NCI-H2171 (cell line): ENCODE measurements around the gene SEMA3A.
"Not testable (repeated sequence)": the region's sequence is repeated elsewhere in the genome, so short reads cannot be mapped to it uniquely, and the experiment has no call there.

ENCODE experiments used
- DNase-seq: peaks from one replicate; lab custom pipeline; 2025; lab: John Stamatoyannopoulos, UW

SEMA3A gene

DNA sequence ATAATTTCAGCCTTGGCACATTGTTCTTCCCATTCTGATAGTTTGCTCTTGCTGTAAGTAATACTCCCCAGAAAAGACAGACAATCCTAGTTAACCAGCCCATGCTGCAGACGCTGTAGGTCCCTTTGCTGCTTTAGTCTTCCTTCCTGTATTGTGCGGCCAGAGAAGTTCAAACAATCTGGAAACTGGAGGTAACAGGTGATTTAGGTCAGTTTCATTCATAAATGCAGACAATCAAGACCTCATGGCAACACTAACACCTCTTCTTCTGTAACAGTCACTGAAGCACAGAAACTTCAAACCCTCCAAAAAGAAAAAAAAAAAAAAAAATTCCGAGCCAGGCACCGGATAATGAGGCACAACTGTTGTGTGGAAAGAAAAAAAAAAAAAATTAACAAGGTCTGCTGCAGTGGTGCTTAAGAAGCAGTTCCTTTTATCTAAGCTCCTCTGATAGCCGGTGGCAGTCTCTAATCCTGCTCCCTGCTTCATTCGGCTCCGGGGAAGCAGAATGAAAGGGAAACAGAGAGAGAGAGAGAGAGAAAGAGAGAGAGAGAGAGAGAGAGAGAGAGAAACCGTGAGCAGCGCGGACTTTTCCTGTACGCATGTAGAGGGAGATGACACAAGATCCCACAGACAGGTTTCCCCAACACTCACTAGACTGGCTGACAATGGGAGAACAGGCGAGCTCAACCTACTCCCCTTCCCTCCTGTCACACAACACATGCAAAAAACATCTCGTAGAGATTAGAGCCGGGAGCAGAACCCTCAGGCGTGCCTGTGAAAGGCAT lies at the start of gene SEMA3A:
Gene SEMA3A (minus strand): TSS at position 306 of the 788 bp plus-strand sequence. CDS start 203 bp downstream, at position 103.
- DNase-seq, result peak; percentile 62

DNA sequence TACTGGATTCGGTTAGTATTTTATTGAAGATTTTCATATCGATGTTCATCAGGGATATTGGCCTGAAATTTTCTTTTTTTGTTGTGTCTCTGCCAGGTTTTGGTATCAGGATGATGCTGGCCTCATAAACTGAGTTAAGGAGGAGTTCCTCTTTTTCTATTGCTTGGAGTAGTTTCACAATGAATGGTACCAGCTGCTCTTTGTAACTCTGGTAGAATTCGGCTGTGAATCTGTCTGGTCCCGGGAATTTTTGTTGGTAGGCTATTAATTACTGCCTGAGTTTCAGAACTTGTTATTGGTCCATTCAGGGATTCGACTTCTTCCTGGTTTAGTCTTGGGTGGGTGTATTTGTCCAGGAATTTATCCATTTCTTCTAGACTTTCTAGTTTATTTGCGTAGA lies 48.4 kb upstream of the SEMA3A start:
- not testable (repeated sequence) for DNase-seq

DNA sequence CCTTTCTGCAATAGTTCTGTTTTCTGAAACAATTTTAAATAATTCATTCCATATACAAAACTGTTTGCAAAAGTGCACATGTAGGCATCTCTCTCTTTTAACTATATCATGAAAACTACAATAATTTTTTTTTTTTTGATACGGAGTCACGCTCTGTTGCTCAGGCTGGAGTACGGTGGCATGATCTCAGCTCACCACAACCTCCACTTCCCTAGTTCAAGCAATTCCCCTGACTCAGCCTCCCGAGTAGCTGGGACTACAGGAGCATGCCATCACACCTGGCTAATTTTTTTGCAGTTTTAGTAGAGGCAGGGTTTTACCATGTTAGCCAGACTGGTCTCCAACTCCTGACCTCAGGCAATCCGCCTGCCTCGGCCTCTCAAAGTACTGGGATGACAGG lies 44.0 kb upstream of the SEMA3A start:
- no peak for DNase-seq

DNA sequence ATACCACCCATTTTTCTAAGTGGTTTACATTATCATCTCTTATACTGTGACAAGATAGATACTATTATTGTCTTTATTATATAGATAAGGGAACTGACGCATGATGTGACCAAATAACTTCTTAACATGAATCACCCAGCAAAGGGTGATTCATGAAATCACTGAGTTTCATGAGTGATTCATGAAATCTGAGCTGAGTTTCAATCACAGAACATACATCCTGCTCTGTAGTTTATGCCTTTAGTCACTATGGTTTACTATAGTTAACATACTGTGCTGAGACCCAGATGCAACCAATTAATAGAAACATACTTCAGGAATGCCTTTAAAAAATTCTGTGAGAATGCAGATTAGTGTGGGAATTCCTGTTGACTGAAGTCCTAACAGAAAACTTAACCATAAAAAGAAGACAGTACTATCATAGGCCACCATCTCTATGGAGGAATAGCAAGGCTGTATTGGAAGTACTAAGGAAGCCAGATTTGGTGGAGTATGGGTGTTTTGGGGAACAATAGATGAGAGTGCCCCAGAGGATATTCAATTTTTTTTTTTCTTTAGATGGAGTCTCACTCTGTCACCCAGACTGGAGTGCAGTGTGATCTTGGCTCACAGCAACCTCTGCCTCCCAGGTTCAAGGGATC lies 43.1 kb upstream of the SEMA3A start:
- DNase-seq, result no peak

DNA sequence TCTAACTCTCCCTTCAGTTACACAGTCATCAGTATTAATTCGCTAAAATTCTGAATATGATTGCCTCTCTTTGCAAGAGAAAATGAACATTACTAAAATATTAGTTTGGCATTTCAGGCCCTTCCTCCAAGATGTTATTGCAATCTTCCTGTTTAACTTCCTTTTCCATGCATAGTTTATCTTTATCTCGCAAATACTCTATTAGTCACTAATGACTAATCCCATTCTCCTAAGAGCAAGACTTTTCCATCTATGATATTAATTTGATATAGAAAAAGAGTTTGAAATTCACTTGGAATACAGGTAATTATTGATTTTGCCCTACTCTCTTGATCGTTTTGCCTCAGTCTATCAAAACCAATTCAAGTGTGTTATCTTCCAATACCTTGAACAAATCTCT lies 41.8 kb upstream of the SEMA3A start:
- no peak for DNase-seq

DNA sequence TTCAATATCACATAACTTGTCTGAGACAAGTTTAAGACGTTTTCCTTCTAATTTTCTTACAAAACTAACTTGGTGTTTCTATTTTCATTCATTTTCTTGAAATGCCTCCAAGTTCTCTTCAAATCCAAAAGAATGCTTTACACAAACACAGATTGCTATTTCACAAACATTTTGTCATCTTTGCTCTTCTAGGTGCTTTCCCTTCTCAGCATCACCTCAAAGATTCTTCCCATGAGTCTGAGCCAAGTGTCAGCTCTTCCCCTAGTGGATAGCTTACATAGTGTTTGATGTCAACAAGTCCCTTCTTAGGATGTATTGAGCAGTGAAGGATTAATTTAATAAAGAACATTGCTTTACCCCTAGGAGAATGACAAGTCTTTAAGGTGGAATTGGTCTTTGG lies 38.1 kb upstream of the SEMA3A start:
- DNase-seq, result no peak

DNA sequence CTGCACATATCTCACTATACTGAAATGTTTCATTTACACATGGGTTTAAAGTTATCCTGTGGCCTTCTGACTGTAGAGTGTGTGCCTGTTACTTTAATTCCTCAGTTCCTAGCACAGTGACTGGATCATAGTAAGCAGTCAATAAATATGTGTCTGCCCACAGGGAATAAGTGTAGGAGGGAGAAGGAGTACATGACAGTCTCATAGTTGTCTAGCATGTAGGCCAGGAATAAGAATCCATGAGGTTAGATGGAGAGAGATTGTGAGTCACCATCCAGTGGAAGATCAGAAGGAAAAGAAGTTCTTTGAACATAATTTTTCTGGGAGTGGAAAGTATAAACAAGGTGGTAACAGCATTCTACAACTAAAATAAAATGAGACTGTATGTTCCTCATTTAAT lies 36.6 kb upstream of the SEMA3A start:
- DNase-seq, result no peak

DNA sequence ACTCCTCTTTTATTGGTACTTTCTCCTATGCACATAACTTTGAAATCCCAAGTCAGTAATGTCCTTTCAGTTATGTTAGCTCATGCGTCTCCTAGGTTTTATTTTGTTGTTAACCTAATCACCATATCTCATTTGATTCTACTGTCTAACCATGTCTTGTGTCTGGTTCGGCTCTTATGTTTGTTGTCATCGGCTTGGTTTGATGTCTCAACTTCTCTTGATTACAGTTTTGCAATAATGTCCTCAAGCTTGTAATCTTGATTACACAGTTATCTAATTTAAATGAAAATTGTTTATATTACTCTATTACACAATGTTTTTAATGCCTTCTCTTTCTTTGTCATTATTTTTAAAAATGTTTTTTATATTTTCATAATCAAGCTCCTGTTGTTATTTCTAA lies 35.9 kb upstream of the SEMA3A start:
- DNase-seq, result no peak

DNA sequence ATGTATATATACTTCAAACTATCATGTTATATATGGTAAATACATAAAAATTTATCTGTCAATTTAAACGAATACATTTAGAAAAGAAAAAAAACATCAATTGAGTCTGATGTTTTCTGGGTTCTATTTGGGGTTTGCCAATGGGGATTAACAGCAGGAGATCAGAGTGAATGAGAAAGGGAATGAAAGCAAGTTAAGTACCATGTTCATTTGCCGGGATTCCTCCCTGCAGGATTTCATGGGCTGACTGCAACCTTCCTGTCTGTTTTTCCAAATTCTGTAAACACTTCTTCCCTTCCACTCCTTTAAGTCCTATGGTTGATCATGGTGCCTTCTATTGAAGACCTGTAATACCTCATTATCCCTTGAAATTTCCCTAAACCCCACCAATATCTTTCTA lies 33.9 kb upstream of the SEMA3A start:
- DNase-seq, result no peak

DNA sequence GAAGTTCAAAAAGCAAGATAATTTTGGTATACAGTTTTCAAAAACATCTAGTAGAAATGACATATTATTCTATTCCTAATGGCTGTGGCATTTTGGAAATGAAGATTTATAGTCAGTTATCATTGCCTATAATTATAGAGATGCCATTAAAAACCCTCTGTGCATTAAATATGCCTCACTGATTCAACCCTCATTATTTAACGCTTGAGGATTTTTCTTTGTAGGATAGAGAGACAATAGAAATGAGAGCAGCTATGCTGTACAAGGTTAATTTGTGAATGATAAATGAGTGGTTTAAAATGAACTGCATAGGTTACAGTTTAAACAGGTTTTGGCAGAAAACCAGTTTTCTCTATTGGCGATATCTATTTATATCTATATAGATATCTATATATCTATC lies 32.2 kb upstream of the SEMA3A start:
- DNase-seq, result no peak

DNA sequence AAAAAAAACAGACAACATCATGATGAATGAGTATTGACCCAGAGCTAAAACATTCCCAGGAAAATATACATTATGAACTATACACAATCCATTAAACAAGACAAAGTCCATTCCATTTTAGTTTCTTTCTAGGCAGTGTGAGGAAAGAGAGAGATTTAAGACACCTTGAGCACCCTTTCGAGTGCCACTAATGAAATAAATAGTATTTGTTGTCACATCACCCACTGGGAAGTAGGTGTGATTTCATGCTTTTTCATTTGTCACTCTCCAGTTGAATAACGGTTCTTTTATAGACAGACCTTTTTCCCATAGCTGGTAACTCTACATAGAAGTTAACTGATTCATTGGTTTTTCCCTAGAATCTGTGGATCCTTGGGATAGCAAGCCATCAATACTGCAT lies 29.9 kb upstream of the SEMA3A start:
- DNase-seq, result no peak

DNA sequence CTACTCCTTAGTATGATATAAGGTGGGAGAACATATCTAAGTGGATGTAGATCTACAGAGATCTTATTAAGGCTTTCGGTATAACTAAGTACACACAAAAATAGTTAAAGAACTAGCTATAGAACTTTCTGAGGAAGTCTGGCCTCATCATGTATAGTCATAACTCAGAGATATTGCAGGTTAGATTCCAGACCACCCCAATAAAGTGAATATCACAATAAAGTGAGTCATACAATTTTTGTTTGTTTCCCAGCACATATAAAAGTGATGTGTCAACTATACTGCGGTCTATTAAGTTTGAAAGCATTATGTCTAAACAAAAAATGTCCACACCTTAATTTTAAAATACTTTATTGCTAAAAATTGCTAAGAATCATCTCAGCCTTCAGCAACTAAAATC lies 24.7 kb upstream of the SEMA3A start:
- DNase-seq, result no peak

DNA sequence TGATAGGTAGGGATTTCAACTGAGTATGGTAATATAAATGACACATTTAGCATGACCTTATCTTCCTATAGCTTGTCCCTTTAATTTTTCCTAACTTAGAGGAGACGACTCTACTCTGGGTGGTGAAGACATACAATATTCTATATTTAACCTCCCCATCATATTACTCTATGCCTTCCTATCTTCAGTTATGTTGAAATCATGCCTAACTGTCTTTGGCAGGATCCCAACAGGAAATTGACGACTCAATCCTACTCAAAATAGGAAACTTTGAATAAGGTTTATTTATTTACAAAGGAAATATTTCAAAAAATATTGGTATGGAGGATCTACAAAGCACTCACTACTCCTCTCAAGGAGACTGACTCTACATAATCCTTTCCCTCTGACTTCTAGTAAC lies 24.1 kb upstream of the SEMA3A start:
- DNase-seq, result no peak

DNA sequence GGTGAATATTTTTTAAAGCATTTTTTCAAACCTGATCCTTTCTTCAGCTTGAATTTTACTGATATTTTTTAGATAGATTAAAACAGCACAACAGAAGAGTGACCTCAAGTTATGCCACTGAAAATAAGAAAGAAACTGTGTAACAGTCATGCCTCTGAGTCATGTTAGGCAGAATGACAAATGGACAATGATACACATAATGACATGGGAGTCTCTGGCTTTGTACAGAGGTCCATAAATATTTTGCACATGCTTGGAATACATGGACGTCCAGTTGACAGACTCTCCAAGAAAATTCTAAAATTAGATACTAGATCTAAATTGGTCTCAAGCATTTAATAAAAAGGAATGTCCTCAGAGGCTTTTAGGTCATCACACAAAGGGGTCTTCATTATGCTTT lies 21.9 kb upstream of the SEMA3A start:
- no peak for DNase-seq

DNA sequence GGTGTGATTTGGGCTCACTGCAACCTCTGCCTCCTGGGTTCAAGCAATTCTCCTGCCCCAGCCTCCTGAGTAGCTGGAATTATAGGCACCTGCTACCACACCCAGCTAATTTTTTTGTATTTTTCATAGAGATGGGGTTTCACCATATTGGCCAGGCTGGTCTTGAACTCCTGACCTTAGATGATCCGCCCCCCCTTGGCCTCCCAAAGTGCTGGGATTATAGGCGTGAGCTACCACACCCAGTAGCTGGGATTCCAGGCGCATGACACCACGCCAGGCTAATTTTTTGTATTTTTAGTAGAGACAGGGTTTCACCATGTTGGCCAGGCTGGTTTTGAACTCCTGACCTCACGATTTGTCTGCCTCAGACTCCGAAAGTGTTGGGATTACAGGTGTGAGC lies 20.2 kb upstream of the SEMA3A start:
- not testable (repeated sequence) for DNase-seq

DNA sequence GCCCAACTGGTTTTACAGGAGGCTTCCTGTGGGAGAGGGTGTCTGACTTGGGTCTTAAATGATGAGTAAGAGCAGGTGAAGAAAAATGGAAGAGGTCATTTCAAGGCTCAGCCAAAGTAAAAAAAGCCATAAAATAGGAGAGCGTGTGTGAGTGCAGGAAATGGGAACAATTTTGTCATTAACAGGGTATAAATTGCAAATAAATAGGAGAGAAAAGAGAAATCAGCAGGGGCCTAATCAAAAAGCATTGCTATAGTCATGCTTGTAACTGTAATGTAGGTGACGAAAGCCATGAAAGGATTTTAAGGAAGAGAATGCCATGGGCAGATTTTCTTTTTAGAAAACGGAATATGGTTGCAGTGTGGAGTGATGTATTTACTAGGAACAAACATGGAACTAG lies 15.7 kb upstream of the SEMA3A start:
- no peak for DNase-seq

DNA sequence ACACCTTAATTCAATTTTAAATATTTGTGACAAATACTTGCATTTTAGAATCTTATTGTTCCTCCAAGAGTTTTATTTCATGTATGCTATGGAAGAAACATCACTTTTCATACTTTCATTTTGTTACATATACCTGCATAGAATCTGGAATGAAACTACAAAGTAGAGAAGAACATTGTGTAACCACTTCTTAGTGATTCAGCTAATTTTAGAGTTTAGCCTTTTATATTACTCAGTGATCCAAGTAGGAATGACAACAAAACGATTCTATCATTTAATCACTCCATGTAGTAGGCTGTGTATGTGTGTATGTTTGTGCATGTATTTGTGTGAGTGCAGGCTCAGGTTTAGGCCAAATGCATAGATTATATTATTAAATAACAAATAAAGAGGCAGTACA lies 14.4 kb upstream of the SEMA3A start:
- no peak for DNase-seq

DNA sequence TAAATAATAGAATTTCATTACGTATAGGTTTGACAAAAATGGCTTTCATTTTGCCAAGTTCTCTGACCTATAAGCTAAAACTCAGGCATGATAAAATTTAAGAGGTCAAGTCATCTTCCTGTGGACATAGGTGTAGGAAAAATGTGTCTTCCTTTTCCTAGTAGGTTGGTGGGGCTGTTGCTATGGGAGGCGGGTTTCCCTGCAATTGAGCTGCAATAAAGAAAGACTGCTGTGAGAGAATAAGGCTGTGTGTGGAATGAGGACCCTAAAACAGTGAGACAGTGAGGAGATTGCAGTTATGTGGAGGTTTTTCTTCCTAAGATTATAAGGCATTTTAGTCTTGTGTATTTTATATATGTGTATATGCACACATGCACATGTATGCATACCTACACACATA lies 13.0 kb upstream of the SEMA3A start:
- no peak for DNase-seq

DNA sequence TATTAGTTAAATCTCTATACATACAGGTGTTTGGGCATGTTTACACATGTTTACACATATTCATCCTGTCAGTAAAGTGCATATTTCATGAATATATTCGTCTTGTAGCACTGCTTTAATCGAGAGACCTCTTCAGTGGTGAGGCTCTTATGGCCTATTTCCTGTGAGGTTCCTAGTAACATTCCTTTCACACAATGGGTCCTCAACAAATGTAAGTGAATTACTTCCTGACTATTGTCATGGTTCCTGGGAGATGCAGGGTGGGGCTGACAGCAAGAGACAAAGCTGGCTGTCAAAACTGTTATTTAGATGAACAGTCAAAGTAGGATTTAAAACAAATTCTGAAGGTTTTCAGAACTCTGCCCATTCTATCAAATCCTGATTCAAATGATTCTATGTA lies 12.4 kb upstream of the SEMA3A start:
- no peak for DNase-seq

DNA sequence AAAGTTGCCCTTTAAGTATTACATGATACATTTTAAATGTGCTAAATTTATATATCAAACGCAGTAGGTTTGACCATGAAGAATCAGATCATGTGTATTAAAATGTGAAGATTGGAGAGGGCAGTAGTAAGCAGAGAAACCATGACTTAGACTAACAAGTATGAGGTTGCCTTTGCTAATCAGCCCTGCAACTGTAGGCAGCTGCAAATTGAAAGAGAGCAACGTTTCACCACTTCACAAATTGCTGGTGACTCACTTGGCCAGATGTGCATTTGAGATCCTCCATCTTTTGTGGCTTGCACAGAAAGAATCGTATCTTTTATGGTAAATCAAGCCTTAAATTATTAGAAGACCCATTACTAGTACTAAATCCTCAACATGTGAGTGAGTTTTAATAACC lies 10.1 kb upstream of the SEMA3A start:
- DNase-seq, result no peak

DNA sequence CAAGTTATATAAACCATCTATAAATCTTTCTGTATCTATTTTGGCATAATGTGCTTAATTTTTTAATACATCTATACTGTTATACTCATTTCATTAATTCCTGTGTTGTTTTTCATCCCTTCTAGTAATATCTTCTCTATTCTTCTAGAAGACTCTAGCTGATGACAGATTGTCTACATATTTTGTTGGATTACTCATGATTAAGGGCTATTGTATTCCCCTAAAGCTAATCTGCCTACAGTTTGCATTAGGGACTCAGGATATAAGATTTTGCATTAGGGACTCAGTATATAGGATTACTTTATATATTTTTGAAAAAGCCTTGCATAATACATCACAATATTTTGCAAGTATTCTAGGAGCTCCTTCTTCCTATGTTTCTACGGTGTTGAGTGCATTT lies 8.3 kb upstream of the SEMA3A start:
- DNase-seq, result no peak

DNA sequence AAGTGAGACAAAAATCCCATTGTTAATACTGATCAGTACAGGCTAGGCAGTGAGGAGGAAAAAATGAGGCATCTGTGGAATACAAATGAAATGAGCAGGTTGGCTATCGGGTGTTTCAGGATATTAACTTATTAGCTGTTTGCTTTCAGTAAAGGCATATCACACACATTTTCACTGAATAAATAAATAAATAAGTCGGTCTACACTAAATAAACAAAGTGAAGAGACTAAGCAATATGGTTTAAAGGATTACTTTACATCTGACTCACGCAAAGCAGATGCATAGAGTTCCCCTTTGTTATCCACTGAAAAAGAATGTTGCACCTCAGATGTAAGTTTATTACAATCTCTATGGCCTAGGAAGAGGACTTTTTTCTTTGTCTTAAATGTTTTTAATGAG lies 6.3 kb upstream of the SEMA3A start:
- peak; percentile 43 for DNase-seq

DNA sequence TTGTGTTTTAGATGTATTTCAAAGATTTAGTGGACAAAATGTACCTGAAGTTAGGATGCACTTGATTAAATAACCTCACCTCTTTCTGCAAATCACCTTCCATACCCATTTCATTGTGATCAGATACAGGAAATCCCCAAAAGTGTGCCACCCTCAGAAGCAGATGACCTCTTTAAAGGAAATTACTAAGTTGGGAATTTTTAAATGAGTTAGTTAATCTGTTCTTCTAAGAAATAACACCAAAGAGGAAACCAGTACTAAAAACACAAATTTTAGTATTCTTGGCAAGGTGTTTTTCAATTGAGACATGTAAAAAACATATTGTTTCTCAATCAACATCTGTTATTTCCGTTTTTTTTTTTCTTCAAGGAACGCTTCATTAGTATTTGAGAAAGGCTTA lies 4.6 kb upstream of the SEMA3A start:
- DNase-seq, result no peak

DNA sequence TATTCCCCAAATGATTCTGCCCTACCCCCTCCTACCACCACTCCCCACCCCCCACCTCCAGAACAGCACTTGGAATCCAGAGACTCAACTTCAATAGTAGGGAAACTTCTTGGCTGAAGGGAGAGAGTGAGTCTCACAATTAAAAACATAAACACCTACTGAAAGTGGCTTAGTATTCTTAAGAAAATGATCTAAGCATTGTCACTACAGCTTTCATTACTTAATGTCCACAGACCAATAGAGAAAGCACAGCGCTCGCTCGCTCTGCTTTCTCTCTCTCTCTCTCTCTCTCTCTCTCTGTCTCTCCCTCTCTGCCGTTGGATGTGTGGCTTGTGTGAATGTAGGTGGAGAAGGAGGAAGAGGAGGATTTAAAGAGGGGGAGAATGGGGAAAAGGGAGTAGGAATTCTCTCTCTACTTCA lies 1.5 kb upstream of the SEMA3A start:
- DNase-seq, result no peak
